K562 (cell line): ENCODE data around the gene PSMA2. TPM values are rescaled to one million over a fixed set of nuclear protein-coding genes. Genes with fewer than 3 reads are reported as not detected.

Experiments used
- CEBPG ChIP-seq, 3 experiments: fragments of 200-800 bp in 1 of 3; sonication (Bioruptor generic) in 1 of 3; sonication (generic) in 1 of 3; formaldehyde crosslinking in 1 of 3; IDR thresholded peaks in 2 of 3; conservative IDR thresholded peaks in 1 of 3; 2 replicates each; pipeline versions ENCODE4 v1.6.1 to v1.8.0; 2016 to 2022; ENCODE audit warnings: missing compliant biosample characterization in 2 of 3, missing genetic modification characterization in 2 of 3, mild to moderate bottlenecking in 1 of 3, missing genetic modification reagents in 1 of 3
- NCOA6 ChIP-seq: fragments of 450-650 bp; IDR thresholded peaks from 2 replicates; pipeline ENCODE4 v1.6.1; 2017; ENCODE audit warnings: mild to moderate bottlenecking
- polyA plus RNA-seq, 8 experiments: library from polyadenylated mRNA; depleted of rRNA in 4 of 8; stranded (reverse) in 5 of 8; unstranded in 3 of 8; fragments of >200 nt; fragmentation: Nextera tagmentation in 2 of 8; fragmentation: Illumina TruSeq in 1 of 8; extraction: Ambion mirVana in 2 of 8; extraction: Trizol in 1 of 8; gene quantifications; 2 replicates each; pipeline versions ENCODE4 v1.2.1 to v1.2.3, GENCODE V29; 2011 to 2014; ENCODE audit warnings: inconsistent platforms in 1 of 8, missing spikeins in 1 of 8
- total RNA-seq, 7 experiments: library from RNA; depleted of rRNA in 6 of 7; stranded (reverse); fragments of >200 nt in 6 of 7; fragmentation: Illumina TruSeq in 2 of 7; extraction: Trizol in 2 of 7; gene quantifications; 2 replicates each; pipeline versions ENCODE4 v1.2.1 to v1.2.3, GENCODE V29; 2011 to 2021; ENCODE audit warnings: low replicate concordance in 1 of 7
- TF ChIP-seq, protein P1 (sequence below): fragments of 250-450 bp; sonication (Bioruptor Pico); IDR thresholded peaks from 2 replicates; pipeline ENCODE4 v1.8.0; 2021; ENCODE audit warnings: mild to moderate bottlenecking, moderate library complexity
- TF ChIP-seq, protein P2 (sequence below): sonication (generic); formaldehyde crosslinking; IDR thresholded peaks from 2 replicates; pipeline ENCODE4 v1.8.1; 2022; ENCODE audit warnings: missing genetic modification reagents

PSMA2 gene
- total and polyA plus RNA-seq, 9 of the 15 experiments (the other 6 are each of a cell fraction or from before 2014, with no cell fraction given), result 91.7 to 1,070 (median 213) TPM

DNA sequence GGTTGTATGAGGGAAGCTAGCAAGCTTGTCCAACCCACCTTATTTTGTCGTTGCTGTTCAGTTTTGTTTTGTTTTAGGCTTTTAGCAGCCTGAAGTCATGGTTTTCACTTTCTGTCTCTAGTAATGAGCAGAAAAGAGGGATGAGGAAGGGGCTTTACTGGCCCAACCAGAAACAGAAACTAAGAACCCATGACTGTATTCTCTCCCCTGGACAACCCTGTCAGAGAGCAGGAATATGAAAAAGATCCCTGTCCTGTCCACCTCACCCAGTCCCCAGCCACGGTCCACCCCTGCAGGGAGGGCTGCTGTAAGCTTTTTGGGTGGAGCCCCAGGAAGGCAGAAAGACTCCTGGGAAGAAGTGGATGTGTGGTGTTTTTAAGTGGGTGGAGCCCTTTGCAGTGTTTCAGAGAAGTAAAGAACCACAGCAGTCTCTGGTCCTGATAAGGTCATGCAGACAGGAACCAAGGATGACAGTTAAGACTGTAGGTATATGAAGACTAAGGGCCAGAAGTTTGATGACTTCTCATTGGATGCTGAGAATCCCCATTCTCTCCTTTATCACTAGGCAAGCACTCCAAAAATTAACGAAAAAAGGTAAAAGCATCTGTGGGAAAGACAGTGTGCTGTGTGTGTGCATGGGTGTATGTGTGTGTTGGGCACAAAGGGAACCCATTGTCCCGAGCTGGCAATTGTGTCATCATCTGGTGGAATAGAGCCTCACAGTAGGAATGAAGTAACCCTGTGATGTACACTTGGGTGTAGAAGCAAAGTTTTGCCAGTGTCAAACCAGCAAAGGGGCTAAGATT is 14.1 kb upstream of the PSMA2 start (continued):
- TF ChIP-seq, protein P1, sequence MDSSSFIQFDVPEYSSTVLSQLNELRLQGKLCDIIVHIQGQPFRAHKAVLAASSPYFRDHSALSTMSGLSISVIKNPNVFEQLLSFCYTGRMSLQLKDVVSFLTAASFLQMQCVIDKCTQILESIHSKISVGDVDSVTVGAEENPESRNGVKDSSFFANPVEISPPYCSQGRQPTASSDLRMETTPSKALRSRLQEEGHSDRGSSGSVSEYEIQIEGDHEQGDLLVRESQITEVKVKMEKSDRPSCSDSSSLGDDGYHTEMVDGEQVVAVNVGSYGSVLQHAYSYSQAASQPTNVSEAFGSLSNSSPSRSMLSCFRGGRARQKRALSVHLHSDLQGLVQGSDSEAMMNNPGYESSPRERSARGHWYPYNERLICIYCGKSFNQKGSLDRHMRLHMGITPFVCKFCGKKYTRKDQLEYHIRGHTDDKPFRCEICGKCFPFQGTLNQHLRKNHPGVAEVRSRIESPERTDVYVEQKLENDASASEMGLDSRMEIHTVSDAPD (CRISPR knock-in tag), result no peak
- TF ChIP-seq, protein P2, sequence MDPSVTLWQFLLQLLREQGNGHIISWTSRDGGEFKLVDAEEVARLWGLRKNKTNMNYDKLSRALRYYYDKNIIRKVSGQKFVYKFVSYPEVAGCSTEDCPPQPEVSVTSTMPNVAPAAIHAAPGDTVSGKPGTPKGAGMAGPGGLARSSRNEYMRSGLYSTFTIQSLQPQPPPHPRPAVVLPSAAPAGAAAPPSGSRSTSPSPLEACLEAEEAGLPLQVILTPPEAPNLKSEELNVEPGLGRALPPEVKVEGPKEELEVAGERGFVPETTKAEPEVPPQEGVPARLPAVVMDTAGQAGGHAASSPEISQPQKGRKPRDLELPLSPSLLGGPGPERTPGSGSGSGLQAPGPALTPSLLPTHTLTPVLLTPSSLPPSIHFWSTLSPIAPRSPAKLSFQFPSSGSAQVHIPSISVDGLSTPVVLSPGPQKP (CRISPR knock-in tag), result no peak
- no peak for TF ChIP-seq NCOA6
- TF ChIP-seq CEBPG (CRISPR knock-in tag; IDR thresholded peaks at IDR 0.05), result no peak
- TF ChIP-seq CEBPG (tag; conservative IDR thresholded peaks at IDR 0.05 in 1 of 2, IDR thresholded peaks at IDR 0.05 in 1 of 2), result no peak
